Parathyroid adenoma (tissue), 2 donors: Measurements from ENCODE around the gene MRGPRD.

Experiments
- H2AFZ ChIP-seq: fragments of 300-600 bp; sonication (generic); one replicate; pipeline ENCODE4 v1.7.0; 2017; ENCODE audit warnings: antibody characterized with exemption, mild to moderate bottlenecking
- H3K27ac ChIP-seq: fragments of 300-600 bp; sonication (generic); one replicate; pipeline ENCODE4 v1.7.0; 2017
- H3K27me3 ChIP-seq: fragments of 300-600 bp; sonication (generic); one replicate; pipeline ENCODE4 v1.7.0; 2017; ENCODE audit warnings: low read length; ENCODE audit not compliant: control insufficient read depth, insufficient read depth
- H3K36me3 ChIP-seq: fragments of 300-600 bp; sonication (generic); one replicate; pipeline ENCODE4 v1.7.0; 2017; ENCODE audit warnings: low read length; ENCODE audit not compliant: control insufficient read depth, insufficient read depth
- H3K4me1 ChIP-seq: fragments of 300-600 bp; sonication (generic); one replicate; pipeline ENCODE4 v1.7.0; 2017; ENCODE audit warnings: control low read depth
- H3K4me2 ChIP-seq: fragments of 300-600 bp; sonication (generic); one replicate; pipeline ENCODE4 v1.7.0; 2017; ENCODE audit warnings: low read length
- H3K4me3 ChIP-seq: fragments of 300-600 bp; sonication (generic); one replicate; pipeline ENCODE4 v1.7.0; 2017; ENCODE audit warnings: low read depth, low read length
- H3K79me2 ChIP-seq: fragments of 300-600 bp; sonication (generic); one replicate; pipeline ENCODE4 v1.7.0; 2017; ENCODE audit warnings: control low read depth
- H3K9ac ChIP-seq: fragments of 300-600 bp; sonication (generic); one replicate; pipeline ENCODE4 v1.7.0; 2017; ENCODE audit warnings: mild to moderate bottlenecking
- H3K9me3 ChIP-seq: fragments of 300-600 bp; sonication (generic); one replicate; pipeline ENCODE4 v1.7.0; 2017; ENCODE audit warnings: low read length; ENCODE audit not compliant: control insufficient read depth
- TF ChIP-seq, protein P1 (sequence below): fragments of 300-600 bp; sonication (generic); IDR thresholded peaks from one replicate; pipeline ENCODE4 v1.7.0; 2017; ENCODE audit warnings: antibody characterized with exemption, mild to moderate bottlenecking
- donor health status: primary hyperparathyroidism.

MRGPRD gene

GRCh38 chr11:68998390-68998911 is 17.7 kb upstream of the MRGPRD start:
- TF ChIP-seq, protein P1, sequence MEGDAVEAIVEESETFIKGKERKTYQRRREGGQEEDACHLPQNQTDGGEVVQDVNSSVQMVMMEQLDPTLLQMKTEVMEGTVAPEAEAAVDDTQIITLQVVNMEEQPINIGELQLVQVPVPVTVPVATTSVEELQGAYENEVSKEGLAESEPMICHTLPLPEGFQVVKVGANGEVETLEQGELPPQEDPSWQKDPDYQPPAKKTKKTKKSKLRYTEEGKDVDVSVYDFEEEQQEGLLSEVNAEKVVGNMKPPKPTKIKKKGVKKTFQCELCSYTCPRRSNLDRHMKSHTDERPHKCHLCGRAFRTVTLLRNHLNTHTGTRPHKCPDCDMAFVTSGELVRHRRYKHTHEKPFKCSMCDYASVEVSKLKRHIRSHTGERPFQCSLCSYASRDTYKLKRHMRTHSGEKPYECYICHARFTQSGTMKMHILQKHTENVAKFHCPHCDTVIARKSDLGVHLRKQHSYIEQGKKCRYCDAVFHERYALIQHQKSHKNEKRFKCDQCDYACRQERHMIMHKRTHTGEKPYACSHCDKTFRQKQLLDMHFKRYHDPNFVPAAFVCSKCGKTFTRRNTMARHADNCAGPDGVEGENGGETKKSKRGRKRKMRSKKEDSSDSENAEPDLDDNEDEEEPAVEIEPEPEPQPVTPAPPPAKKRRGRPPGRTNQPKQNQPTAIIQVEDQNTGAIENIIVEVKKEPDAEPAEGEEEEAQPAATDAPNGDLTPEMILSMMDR = no peak
- Histone ChIP-seq H3K79me2 (no peaks in the 10 kb centered on the region), H3K9ac (no peak overlapping the region), H3K27me3 (no peaks in the 10 kb centered on the region), H3K4me2 (no peak overlapping the region), H3K36me3 (no peaks in the 10 kb centered on the region), H3K4me3 (no peak overlapping the region), H2AFZ (no peak overlapping the region), H3K9me3 (no peaks in the 10 kb centered on the region), H3K27ac (no peak overlapping the region), H3K4me1 (no peaks in the 10 kb centered on the region)

- Histone ChIP-seq H3K27me3 (no peaks in the 10 kb centered on the region), H3K79me2 (no peaks in the 10 kb centered on the region), H3K4me1 (no peaks in the 10 kb centered on the region), H3K9me3 (no peaks in the 10 kb centered on the region), H3K27ac (no peak overlapping the region), H3K4me3 (no peak overlapping the region), H3K4me2 (no peak overlapping the region), H2AFZ (no peak overlapping the region), H3K9ac (no peak overlapping the region), H3K36me3 (no peaks in the 10 kb centered on the region)
- TF ChIP-seq, protein P1 = no peak
Observed at GRCh38 chr11:68997995-68998348, 17.2 kb upstream of the MRGPRD start.

- no peak overlapping the region for H3K27ac ChIP-seq
Observed at GRCh38 chr11:68997124-68997994, 16.6 kb upstream of the MRGPRD start.

DNA sequence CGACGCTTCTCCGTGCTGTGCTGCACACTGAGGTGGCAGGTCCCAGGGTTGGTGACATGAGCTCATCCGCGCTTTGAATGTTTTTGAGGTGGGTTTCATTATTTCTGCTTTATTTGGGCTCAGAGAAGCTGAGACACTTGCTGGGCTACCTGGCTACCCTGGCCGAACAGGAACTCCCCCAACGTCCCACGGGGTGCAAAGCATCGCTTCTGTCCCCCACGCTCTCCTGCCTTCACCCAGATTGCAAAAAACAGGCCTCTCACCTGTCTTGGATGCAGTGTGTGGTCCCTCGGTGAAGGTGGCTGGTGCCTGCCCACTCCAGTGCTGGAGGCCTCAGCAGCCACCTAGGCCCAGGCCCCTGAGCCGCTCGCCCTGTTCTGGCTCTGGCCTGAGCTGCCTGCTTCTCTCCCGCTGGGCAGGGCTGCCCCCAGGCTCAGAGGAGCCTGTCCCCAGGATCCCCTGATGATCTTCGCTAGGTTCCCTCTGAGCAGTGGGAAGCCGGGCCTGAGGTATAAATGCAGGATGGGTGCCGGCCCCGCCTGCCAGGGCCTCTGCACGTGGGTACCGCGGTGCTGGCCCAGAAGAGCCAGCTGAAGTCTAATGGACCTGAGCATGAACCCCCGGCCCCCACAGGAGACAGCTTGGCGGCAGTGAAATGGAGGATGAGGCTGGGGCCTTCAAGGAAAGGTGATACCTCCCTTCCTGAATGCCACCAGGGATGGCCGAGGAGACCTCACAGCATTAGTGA is 15.8 kb upstream of the MRGPRD start:
- H3K9me3 ChIP-seq = no peaks in the 10 kb centered on the region
- H3K4me1 ChIP-seq = no peaks in the 10 kb centered on the region
- no peak overlapping the region for H3K9ac ChIP-seq
- H3K36me3 ChIP-seq = no peaks in the 10 kb centered on the region
- H2AFZ ChIP-seq = no peak overlapping the region
- no peaks in the 10 kb centered on the region for H3K27me3 ChIP-seq
- no peak overlapping the region for H3K4me2 ChIP-seq
- no peaks in the 10 kb centered on the region for H3K79me2 ChIP-seq
- no peak overlapping the region for H3K4me3 ChIP-seq
- TF ChIP-seq, protein P1 = no peak
- H3K27ac ChIP-seq = no peak overlapping the region

More at GRCh38 chr11:68997124-68997994, 16.6 kb upstream of the MRGPRD start:
- Histone ChIP-seq H3K4me3 (no peak overlapping the region), H3K36me3 (no peaks in the 10 kb centered on the region), H3K79me2 (no peaks in the 10 kb centered on the region), H3K27me3 (no peaks in the 10 kb centered on the region), H3K4me1 (no peaks in the 10 kb centered on the region), H3K4me2 (no peak overlapping the region), H2AFZ (no peak overlapping the region), H3K9ac (no peak overlapping the region), H3K9me3 (no peaks in the 10 kb centered on the region)
- TF ChIP-seq, protein P1 = no peak
